HG02571 (cell line): ENCODE results near the gene SDK1.

Experiments
- ATAC-seq: cut with Tn5 transposase; IDR thresholded peaks from one replicate; pipeline ENCODE4 v1.9.1; 2021; ENCODE audit warnings: mild to moderate bottlenecking, moderate library complexity; ENCODE audit not compliant: unreplicated experiment

SDK1 gene

GRCh38 chr7:3969286-3969685 lies 668.2 kb downstream of the SDK1 start:
- ATAC-seq: no peak

- no peak for ATAC-seq
Measured at GRCh38 chr7:3971323-3971722, 670.3 kb downstream of the SDK1 start.

- no peak for ATAC-seq
Measured at GRCh38 chr7:3973264-3973663, 672.2 kb downstream of the SDK1 start.

GRCh38 chr7:3974329-3974728 lies 673.3 kb downstream of the SDK1 start:
- no peak for ATAC-seq

- ATAC-seq: no peak
Measured at GRCh38 chr7:3975371-3975770, 674.3 kb downstream of the SDK1 start.

- no peak for ATAC-seq
Measured at GRCh38 chr7:3977391-3977790, 676.3 kb downstream of the SDK1 start.

GRCh38 chr7:3978839-3979238 lies 677.8 kb downstream of the SDK1 start:
- no peak for ATAC-seq

- no peak for ATAC-seq
Measured at GRCh38 chr7:3979611-3980299, 678.7 kb downstream of the SDK1 start.

GRCh38 chr7:3980300-3980643 lies 679.2 kb downstream of the SDK1 start:
- ATAC-seq: no peak

- ATAC-seq: no peak
Measured at GRCh38 chr7:3981281-3981680, 680.2 kb downstream of the SDK1 start.

- ATAC-seq: no peak
Measured at GRCh38 chr7:3984456-3984855, 683.4 kb downstream of the SDK1 start.

- ATAC-seq: no peak
Measured at GRCh38 chr7:3986927-3987326, 685.9 kb downstream of the SDK1 start.

- no peak for ATAC-seq
Measured at GRCh38 chr7:3987426-3987927, 686.4 kb downstream of the SDK1 start.

GRCh38 chr7:3989723-3990122 lies 688.7 kb downstream of the SDK1 start:
- ATAC-seq: no peak

GRCh38 chr7:3991731-3992231 lies 690.7 kb downstream of the SDK1 start:
- no peak for ATAC-seq

- ATAC-seq: no peak
Measured at GRCh38 chr7:3992841-3993240, 691.8 kb downstream of the SDK1 start.

- no peak for ATAC-seq
Measured at GRCh38 chr7:3994764-3995163, 693.7 kb downstream of the SDK1 start.

- no peak for ATAC-seq
Measured at GRCh38 chr7:3995187-3995586, 694.1 kb downstream of the SDK1 start.

- ATAC-seq: no peak
Measured at GRCh38 chr7:3998060-3998459, 697.0 kb downstream of the SDK1 start.

GRCh38 chr7:4000139-4000538 lies 699.1 kb downstream of the SDK1 start:
- ATAC-seq: no peak

GRCh38 chr7:4000934-4001333 lies 699.9 kb downstream of the SDK1 start:
- no peak for ATAC-seq

- no peak for ATAC-seq
Measured at GRCh38 chr7:4001742-4002141, 700.7 kb downstream of the SDK1 start.

- no peak for ATAC-seq
Measured at GRCh38 chr7:4003503-4003902, 702.5 kb downstream of the SDK1 start.
